Esophagus squamous epithelium (tissue), 5 donors: ENCODE measurements around the gene PPIE. TPM values are rescaled to one million over a fixed set of nuclear protein-coding genes. Genes with fewer than 3 reads are reported as not detected.
"Not testable (repeated sequence)": the region's sequence is repeated elsewhere in the genome, so short reads cannot be mapped to it uniquely, and the experiment has no call there.

Source experiments
- DNase-seq: peaks from one replicate; lab custom pipeline; 2025; lab: John Stamatoyannopoulos, UW
- H3K27ac ChIP-seq, 4 donors: fragments of 200-600 bp; sonication (generic); one replicate each; pipeline ENCODE4 v1.5.1; 2016 to 2019; ENCODE audit warnings: mild to moderate bottlenecking in 1 of 4
- H3K27me3 ChIP-seq, 4 donors: fragments of 200-600 bp; sonication (generic); 1 replicate in 3 of 4; 2 replicates in 1 of 4; pipeline versions ENCODE4 v1.5.1 to v1.6.0; 2017 to 2021; ENCODE audit warnings: antibody characterized with exemption in 1 of 4
- H3K36me3 ChIP-seq, 3 donors: fragments of 200-600 bp; sonication (generic); one replicate each; pipeline ENCODE4 v1.5.1; 2016 to 2019
- H3K4me1 ChIP-seq, 3 donors: fragments of 200-600 bp; sonication (generic); one replicate each; pipeline ENCODE4 v1.5.1; 2017 to 2019
- H3K4me3 ChIP-seq, 4 donors: fragments of 200-600 bp; sonication (generic); 1 replicate in 3 of 4; 2 replicates in 1 of 4; pipeline ENCODE4 v1.5.1; 2016 to 2019; ENCODE audit warnings: mild to moderate bottlenecking in 2 of 4, moderate library complexity in 1 of 4
- H3K9me3 ChIP-seq, 3 donors: fragments of 200-600 bp; sonication (generic); one replicate each; pipeline ENCODE4 v1.5.1; 2016 to 2019
- POLR2A ChIP-seq, 4 donors: fragments of 450-650 bp; IDR thresholded peaks; one replicate each; pipeline ENCODE4 v1.6.1; 2017; ENCODE audit warnings: antibody characterized with exemption in 4 of 4, mild to moderate bottlenecking in 4 of 4, moderate library complexity in 3 of 4
- WGBS, 2 donors: methylation state at CpG; one replicate each; pipeline ENCODE4 v1.1.5; 2018; 5-methylcytosine and 5-hydroxymethylcytosine counted together
- intact Hi-C: fragments of 100-400 bp; cut with DNase I; formaldehyde crosslinking; loops from one replicate; pipeline ENCODE4 v1.15.0; 2022
- total RNA-seq, 4 donors: library from RNA; depleted of rRNA; stranded (reverse); fragments of >200 nt; gene quantifications; one replicate each; pipeline ENCODE4 v1.1.0, GENCODE V29; 2016
- TF ChIP-seq, protein P1 (sequence below), 6 experiments: fragments of 450-650 bp in 4 of 6; fragments of 200-600 bp in 2 of 6; sonication (generic) in 2 of 6; IDR thresholded peaks; one replicate each; pipeline ENCODE4 v1.5.1; 2016 to 2019; ENCODE audit warnings: antibody characterized with exemption in 6 of 6, mild to moderate bottlenecking in 4 of 6, moderate library complexity in 4 of 6
- donor health status: DM: yes; HTN: yes; CAD: no.

The PPIE gene
- total RNA-seq, 4 donors from 2014 or later: 13.7 to 37.1 (median 28.6) TPM

DNA sequence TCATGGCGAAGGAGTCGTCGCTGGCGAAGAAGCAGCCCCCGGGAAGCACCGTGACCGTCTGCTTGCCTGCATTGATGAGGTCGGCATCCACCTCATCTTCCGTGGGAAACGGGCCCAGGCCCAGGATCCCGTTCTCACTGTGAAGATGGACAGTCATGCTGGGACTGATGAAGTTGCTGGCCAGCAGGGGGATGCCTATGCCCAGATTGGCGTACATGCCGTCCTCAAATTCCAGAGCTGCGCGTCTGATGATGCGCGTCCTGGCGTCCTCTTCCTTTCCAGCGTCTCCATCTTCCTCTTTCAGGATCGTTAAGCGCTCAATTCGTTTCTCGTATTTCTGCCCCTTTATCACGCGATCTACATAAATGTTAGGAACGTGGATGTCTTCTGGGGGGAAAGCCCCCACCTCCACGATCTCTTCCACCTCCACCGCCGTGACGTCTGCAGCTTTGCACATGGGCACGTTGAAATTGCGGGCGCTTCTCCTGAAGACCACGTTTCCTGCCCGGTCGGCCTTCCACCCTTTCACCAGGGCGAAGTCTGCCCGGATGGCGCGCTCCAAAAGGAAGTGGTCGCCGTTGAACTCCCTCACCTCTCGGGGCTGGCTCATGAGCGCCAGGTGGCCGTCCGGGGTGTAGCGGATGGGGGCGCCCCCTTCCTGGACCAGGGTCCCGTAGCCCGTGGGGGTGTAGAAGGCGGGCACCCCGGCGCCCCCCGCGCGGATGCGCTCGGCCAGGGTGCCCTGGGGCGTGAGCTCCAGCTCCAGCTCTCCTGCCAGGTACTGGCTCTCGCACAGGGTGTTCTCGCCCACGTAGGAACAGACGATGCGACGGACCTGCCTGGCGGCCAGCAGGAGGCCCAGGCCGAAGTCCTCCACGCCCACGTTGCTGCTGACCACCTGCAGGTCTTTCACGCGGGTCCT is 31.7 kb downstream of the PPIE start:
- Histone ChIP-seq H3K4me3 (peak overlapping the region in 1 of 4 donors; percentile 52), H3K27me3 (peaks cover 0 to 19% (median 0%) of the 10 kb centered on the region in 4 donors)
- WGBS, 2 donors: 35% methylated on average over 8 to 17 of the region's 71 CpGs
- intact Hi-C loops, DNase-seq, H3K36me3 ChIP-seq, H3K27ac ChIP-seq, H3K9me3 ChIP-seq, H3K4me1 ChIP-seq: not testable (repeated sequence)

DNA sequence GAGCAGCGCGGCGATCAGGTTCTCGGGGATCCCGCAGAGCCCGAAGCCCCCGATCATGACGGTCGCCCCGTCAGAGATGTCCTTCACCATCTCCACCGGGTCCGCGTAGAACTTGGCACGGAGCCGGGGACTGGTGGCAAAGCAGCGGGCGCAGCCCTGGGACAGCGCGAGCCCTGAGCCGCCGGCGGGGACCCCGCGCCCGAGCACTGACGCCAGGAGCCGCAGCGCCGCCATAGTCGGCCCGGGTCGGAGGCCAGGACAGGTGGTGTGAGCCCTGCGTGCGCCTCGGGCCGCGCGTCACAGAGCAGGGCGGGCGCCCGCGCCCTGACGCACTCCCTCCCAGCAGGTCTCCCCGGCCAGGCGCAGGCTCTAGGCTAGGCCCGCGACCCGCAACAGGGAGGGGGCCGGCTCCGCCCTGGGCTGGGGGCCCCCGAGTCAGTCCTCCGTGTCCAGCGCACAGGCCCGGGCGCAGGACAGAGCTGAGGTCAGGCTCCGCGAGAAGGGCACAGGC is 32.4 kb downstream of the PPIE start, which contains the start of gene OXCT2:
Gene OXCT2 (minus strand): TSS at position 327 of the 511 bp plus-strand sequence. CDS start 93 bp downstream, at position 234.
- not testable (repeated sequence) for DNase-seq

DNA sequence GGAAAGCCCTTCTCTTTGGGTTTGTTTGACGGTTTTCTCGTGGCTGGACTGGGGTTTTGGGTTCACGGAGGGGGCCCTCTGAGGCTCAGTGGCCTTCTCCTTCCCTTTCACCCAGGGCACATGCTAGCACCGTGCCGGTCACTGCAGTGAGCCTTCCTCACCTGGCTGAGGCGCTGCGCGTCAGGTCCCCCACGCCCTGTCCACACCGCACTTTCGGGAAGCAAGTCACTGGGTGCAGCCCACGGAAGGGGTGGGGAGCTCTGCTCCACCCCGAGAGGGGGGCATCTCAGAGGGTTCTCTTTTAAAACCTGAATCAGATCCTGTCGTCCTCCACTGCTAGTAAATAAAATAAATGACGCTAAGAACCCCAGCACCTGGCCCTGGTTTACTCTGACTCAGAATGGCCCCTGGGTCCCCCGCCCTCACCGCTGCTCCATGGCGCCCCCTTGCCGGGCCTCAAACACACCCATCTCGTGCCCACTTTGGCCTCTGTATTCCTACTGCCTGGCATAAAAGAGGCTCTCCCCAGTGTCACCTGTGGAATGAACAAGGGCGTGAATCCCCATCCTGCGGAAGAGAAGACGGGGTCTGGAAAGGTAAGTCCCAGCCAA is 34.8 kb downstream of the PPIE start:
- intact Hi-C loops, DNase-seq, H3K36me3 ChIP-seq, H3K27ac ChIP-seq, H3K4me1 ChIP-seq, H3K9me3 ChIP-seq, H3K4me3 ChIP-seq: not testable (repeated sequence)
- WGBS, 2 donors: no CpG with 5 or more reads among the region's 23 CpGs
- H3K27me3 ChIP-seq: peaks cover 0 to 28% (median 0%) of the 10 kb centered on the region in 4 donors

More for the DNA sequence above, 32.4 kb downstream of the PPIE start, which contains the start of gene OXCT2:
- Histone ChIP-seq H3K27me3 (peaks cover 0 to 24% (median 0%) of the 10 kb centered on the region in 4 donors), H3K4me3 (peak within 1 kb of the TSS in 2 of 4 donors; percentile 18 to 52)
- H3K36me3 ChIP-seq, intact Hi-C loops, H3K27ac ChIP-seq, H3K9me3 ChIP-seq, H3K4me1 ChIP-seq: not testable (repeated sequence)
- WGBS, 2 donors: no CpG with 5 or more reads among the region's 57 CpGs

DNA sequence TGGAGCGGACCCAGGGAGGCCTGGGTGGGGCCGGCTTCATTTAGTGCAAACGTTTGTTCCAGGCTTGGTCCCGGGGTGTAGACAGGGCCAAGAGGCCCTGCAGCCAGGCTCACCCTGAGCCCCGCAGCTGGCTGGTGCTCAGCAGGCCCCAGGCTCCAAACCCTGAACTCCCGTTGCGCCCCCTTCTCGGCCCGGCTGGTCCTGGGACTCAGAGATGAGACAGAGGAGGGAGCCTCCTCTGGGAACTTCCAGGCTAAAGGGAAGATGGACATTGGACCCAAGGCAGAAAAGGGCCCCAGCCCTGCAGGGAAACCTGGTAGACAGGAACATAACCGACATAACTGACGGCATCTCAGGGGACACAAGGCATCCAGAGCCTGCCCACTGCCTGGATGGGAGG is 36.5 kb downstream of the PPIE start:
- H3K4me1 ChIP-seq, H3K27ac ChIP-seq, DNase-seq, H3K9me3 ChIP-seq, intact Hi-C loops, H3K4me3 ChIP-seq, H3K36me3 ChIP-seq: not testable (repeated sequence)
- no CpG with 5 or more reads among the region's 11 CpGs for WGBS, 2 donors
- peaks cover 0 to 25% (median 0%) of the 10 kb centered on the region in 4 donors for H3K27me3 ChIP-seq

DNA sequence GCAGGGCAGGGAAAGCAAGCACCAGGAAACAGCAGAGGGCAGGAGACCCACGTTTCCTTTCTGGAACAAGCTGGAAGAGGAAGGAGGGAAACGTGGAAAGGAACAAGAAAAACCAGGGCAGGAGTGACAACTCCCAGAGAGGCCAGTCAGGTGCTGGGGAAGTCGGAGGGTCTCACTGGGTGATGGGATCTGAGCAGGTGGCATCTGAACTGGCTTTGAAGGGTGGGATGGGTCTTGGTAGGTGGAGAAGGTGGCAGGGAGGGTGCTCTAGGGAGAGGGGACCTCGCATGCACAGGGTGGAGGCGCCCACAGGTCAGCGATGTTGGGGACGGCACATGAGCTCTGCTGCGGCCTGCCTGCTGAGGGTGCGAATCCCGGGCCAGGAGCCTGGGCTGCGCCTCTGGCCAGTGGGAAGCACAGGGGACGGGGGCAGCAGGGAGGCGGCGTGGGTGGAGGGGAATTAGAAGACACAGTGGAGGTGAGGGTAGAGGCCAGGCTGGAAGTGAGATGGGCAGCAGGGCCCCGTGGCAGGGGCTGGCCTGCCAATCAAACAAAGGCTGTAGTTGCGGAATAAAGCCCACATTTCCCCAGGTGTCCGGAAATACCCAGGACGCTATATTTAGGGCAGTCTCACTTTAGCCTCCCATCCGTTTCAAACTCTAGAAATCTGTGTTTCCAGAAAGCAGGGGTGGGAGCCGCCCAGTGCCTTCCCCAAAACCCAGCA is 37.2 kb downstream of the PPIE start:
- H3K9me3 ChIP-seq, DNase-seq, H3K4me1 ChIP-seq, H3K36me3 ChIP-seq, H3K27ac ChIP-seq, intact Hi-C loops, H3K4me3 ChIP-seq: not testable (repeated sequence)
- peaks cover 0 to 22% (median 0%) of the 10 kb centered on the region in 4 donors for H3K27me3 ChIP-seq
- 51 to 53% methylated on average over 4 to 7 of the region's 20 CpGs for WGBS, 2 donors

DNA sequence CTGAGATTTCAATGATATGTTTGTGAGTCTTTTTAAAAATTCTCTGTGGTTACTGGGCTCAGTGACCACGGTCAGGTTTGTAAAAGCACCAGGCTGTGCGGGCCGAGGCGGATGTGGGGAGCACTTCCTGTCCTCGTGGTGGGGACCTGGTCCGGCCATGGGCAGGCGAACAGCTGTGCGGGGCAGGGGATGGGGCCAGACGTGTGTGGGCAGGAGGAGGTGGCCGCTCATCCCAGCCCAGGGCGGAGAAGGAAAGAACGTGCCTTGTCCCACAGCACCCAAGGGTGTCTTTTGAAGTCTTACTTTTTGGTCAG is 37.7 kb downstream of the PPIE start:
- intact Hi-C loops: no loop called here
- H3K36me3 ChIP-seq: no peaks in the 10 kb centered on the region

DNA sequence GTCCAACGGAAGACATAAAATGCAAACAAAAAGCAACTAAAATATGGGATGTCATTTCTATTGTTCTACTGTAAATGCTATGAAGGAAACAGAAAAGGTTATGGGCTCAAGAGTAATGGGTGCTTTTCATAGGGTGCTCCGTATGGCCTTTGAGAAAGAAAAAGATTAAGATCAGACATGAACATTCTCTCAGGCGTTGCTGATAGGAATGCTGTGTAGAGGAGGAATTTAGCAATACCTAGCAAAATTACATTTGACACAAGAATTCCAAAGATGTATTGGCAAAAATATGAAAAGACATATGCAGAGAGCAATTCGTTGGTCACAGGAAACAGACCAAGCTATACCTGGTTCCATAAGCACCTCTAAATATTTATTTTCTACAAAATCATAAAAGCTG is 38.2 kb downstream of the PPIE start:
- TF ChIP-seq, protein P1, sequence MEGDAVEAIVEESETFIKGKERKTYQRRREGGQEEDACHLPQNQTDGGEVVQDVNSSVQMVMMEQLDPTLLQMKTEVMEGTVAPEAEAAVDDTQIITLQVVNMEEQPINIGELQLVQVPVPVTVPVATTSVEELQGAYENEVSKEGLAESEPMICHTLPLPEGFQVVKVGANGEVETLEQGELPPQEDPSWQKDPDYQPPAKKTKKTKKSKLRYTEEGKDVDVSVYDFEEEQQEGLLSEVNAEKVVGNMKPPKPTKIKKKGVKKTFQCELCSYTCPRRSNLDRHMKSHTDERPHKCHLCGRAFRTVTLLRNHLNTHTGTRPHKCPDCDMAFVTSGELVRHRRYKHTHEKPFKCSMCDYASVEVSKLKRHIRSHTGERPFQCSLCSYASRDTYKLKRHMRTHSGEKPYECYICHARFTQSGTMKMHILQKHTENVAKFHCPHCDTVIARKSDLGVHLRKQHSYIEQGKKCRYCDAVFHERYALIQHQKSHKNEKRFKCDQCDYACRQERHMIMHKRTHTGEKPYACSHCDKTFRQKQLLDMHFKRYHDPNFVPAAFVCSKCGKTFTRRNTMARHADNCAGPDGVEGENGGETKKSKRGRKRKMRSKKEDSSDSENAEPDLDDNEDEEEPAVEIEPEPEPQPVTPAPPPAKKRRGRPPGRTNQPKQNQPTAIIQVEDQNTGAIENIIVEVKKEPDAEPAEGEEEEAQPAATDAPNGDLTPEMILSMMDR (IDR thresholded peaks at IDR 0.05): no peak
- no peak for TF ChIP-seq POLR2A (IDR thresholded peaks at IDR 0.05)
- Histone ChIP-seq H3K9me3 (no peaks in the 10 kb centered on the region), H3K4me1 (no peaks in the 10 kb centered on the region), H3K4me3 (no peak overlapping the region), H3K36me3 (no peaks in the 10 kb centered on the region), H3K27ac (no peak overlapping the region), H3K27me3 (peaks cover 0 to 13% (median 0%) of the 10 kb centered on the region in 4 donors)
- WGBS, 2 donors: 67 to 81% methylated on average over 4 of the region's 4 CpGs
- intact Hi-C loops: no loop called here
- no peak for DNase-seq

More for the DNA sequence above, 37.7 kb downstream of the PPIE start:
- Histone ChIP-seq H3K4me1 (peaks cover 0 to under 1% (median 0%) of the 10 kb centered on the region in 3 donors), H3K27ac (no peak overlapping the region), H3K9me3 (no peaks in the 10 kb centered on the region), H3K27me3 (peaks cover 0 to 17% (median 0%) of the 10 kb centered on the region in 4 donors), H3K4me3 (no peak overlapping the region)
- TF ChIP-seq, protein P1 (IDR thresholded peaks at IDR 0.05): no peak
- TF ChIP-seq POLR2A (IDR thresholded peaks at IDR 0.05): no peak
- 55 to 59% methylated on average over 7 to 9 of the region's 12 CpGs for WGBS, 2 donors
- no peak for DNase-seq
